ENCODE measurements around the gene CLSTN2.

CLSTN2 gene

GRCh38 chr3:140153736-140154135 is 218.8 kb downstream of the CLSTN2 start:
- no peak for DNase-seq

GRCh38 chr3:140157161-140157560 is 222.2 kb downstream of the CLSTN2 start:
- DNase-seq = no peak

GRCh38 chr3:140159646-140160045 is 224.7 kb downstream of the CLSTN2 start:
- DNase-seq = no peak

- DNase-seq = no peak
Measured at GRCh38 chr3:140160553-140160952, 225.6 kb downstream of the CLSTN2 start.

- no peak for DNase-seq
Measured at GRCh38 chr3:140162551-140162950, 227.6 kb downstream of the CLSTN2 start.

GRCh38 chr3:140163159-140163763 is 228.3 kb downstream of the CLSTN2 start:
- no peak for DNase-seq

- no peak for DNase-seq
Measured at GRCh38 chr3:140164156-140164555, 229.2 kb downstream of the CLSTN2 start.

- DNase-seq = no peak
Measured at GRCh38 chr3:140164922-140165590, 230.1 kb downstream of the CLSTN2 start.

GRCh38 chr3:140165781-140166180 is 230.8 kb downstream of the CLSTN2 start:
- no peak for DNase-seq

- DNase-seq = no peak
Measured at GRCh38 chr3:140166861-140167599, 232.0 kb downstream of the CLSTN2 start.

- no peak for DNase-seq
Measured at GRCh38 chr3:140167600-140168281, 232.8 kb downstream of the CLSTN2 start.

- DNase-seq = no peak
Measured at GRCh38 chr3:140170612-140171011, 235.6 kb downstream of the CLSTN2 start.

GRCh38 chr3:140176526-140176925 is 241.5 kb downstream of the CLSTN2 start:
- DNase-seq = no peak

- DNase-seq = no peak
Measured at GRCh38 chr3:140177943-140178342, 243.0 kb downstream of the CLSTN2 start.

- DNase-seq = no peak
Measured at GRCh38 chr3:140178482-140178881, 243.5 kb downstream of the CLSTN2 start.

GRCh38 chr3:140180603-140181002 is 245.6 kb downstream of the CLSTN2 start:
- peak; percentile 43 for DNase-seq

GRCh38 chr3:140185375-140185774 is 250.4 kb downstream of the CLSTN2 start:
- no peak for DNase-seq

GRCh38 chr3:140186421-140186920 is 251.5 kb downstream of the CLSTN2 start:
- peak; percentile 12 for DNase-seq

- no peak for DNase-seq
Measured at GRCh38 chr3:140187028-140187427, 252.0 kb downstream of the CLSTN2 start.

- no peak for DNase-seq
Measured at GRCh38 chr3:140187656-140188221, 252.8 kb downstream of the CLSTN2 start.

GRCh38 chr3:140188285-140188684 is 253.3 kb downstream of the CLSTN2 start:
- DNase-seq = no peak

GRCh38 chr3:140189267-140189666 is 254.3 kb downstream of the CLSTN2 start:
- DNase-seq = no peak

- no peak for DNase-seq
Measured at GRCh38 chr3:140189976-140190375, 255.0 kb downstream of the CLSTN2 start.
